Measurements from ENCODE around the gene PIK3C2A. TPM values are rescaled to one million over a fixed set of nuclear protein-coding genes. Genes with fewer than 3 reads are reported as not detected.
"Not testable (repeated sequence)": the region's sequence is repeated elsewhere in the genome, so short reads cannot be mapped to it uniquely, and the experiment has no call there.

PIK3C2A gene
- total and polyA plus RNA-seq, 2 donors from 2014 or later = 9.8 to 107 TPM

- Histone ChIP-seq H3K4me3 (ENCODE audit: low read length in 3 of 3) (no peak overlapping the region), H3K9ac (ENCODE audit: low read length in 3 of 3) (no peak overlapping the region), H3K27ac (ENCODE audit: low read depth in 2 of 2, low read length in 2 of 2) (no peak overlapping the region), H3K9me3 (ENCODE audit: control insufficient read depth in 2 of 3, insufficient read depth in 1 of 3, low read length in 3 of 3) (no peaks in the 10 kb centered on the region), H3K27me3 (ENCODE audit: control insufficient read depth, insufficient read depth, low read length) (no peaks in the 10 kb centered on the region), H3K4me1 (ENCODE audit: control insufficient read depth in 2 of 3, insufficient read depth in 2 of 3, low read depth in 1 of 3, low read length in 3 of 3) (no peaks in the 10 kb centered on the region), H3K36me3 (ENCODE audit: control insufficient read depth in 2 of 3, insufficient read depth in 3 of 3, low read length in 3 of 3) (no peaks in the 10 kb centered on the region)
- FAIRE-seq (no peak), DNase-seq (no peak)
- intact Hi-C loops (cut with DNase I) = no loop called here
- TF ChIP-seq, protein P1, sequence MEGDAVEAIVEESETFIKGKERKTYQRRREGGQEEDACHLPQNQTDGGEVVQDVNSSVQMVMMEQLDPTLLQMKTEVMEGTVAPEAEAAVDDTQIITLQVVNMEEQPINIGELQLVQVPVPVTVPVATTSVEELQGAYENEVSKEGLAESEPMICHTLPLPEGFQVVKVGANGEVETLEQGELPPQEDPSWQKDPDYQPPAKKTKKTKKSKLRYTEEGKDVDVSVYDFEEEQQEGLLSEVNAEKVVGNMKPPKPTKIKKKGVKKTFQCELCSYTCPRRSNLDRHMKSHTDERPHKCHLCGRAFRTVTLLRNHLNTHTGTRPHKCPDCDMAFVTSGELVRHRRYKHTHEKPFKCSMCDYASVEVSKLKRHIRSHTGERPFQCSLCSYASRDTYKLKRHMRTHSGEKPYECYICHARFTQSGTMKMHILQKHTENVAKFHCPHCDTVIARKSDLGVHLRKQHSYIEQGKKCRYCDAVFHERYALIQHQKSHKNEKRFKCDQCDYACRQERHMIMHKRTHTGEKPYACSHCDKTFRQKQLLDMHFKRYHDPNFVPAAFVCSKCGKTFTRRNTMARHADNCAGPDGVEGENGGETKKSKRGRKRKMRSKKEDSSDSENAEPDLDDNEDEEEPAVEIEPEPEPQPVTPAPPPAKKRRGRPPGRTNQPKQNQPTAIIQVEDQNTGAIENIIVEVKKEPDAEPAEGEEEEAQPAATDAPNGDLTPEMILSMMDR (IDR thresholded peaks at IDR 0.05; ENCODE audit: borderline replicate concordance, extremely low read depth, insufficient read depth) = no peak
Measured at GRCh38 chr11:17244046-17244445, 36.3 kb upstream of the PIK3C2A start.

- intact Hi-C loops (cut with DNase I); H3K27me3 ChIP-seq (ENCODE audit: control insufficient read depth, insufficient read depth, low read length); H3K9ac ChIP-seq (ENCODE audit: low read length in 3 of 3); H3K4me3 ChIP-seq (ENCODE audit: low read length in 3 of 3); H3K9me3 ChIP-seq (ENCODE audit: control insufficient read depth in 2 of 3, insufficient read depth in 1 of 3, low read length in 3 of 3); DNase-seq; H3K27ac ChIP-seq (ENCODE audit: low read depth in 2 of 2, low read length in 2 of 2); H3K4me1 ChIP-seq (ENCODE audit: control insufficient read depth in 2 of 3, insufficient read depth in 2 of 3, low read depth in 1 of 3, low read length in 3 of 3); H3K36me3 ChIP-seq (ENCODE audit: control insufficient read depth in 2 of 3, insufficient read depth in 3 of 3, low read length in 3 of 3); FAIRE-seq: not testable (repeated sequence)
Measured at GRCh38 chr11:17242954-17243353, 35.2 kb upstream of the PIK3C2A start.

- no peak for DNase-seq
- H3K27me3 ChIP-seq (ENCODE audit: control insufficient read depth, insufficient read depth, low read length) = no peaks in the 10 kb centered on the region
- intact Hi-C loops (cut with DNase I) = no loop called here
- no peaks in the 10 kb centered on the region for H3K36me3 ChIP-seq (ENCODE audit: control insufficient read depth in 2 of 3, insufficient read depth in 3 of 3, low read length in 3 of 3)
- no peak overlapping the region for H3K27ac ChIP-seq (ENCODE audit: low read depth in 2 of 2, low read length in 2 of 2)
- no peak overlapping the region for H3K9ac ChIP-seq (ENCODE audit: low read length in 3 of 3)
- no peaks in the 10 kb centered on the region for H3K9me3 ChIP-seq (ENCODE audit: control insufficient read depth in 2 of 3, insufficient read depth in 1 of 3, low read length in 3 of 3)
- H3K4me1 ChIP-seq (ENCODE audit: control insufficient read depth in 2 of 3, insufficient read depth in 2 of 3, low read depth in 1 of 3, low read length in 3 of 3) = peaks cover 0 to 3% (median 0%) of the 10 kb centered on the region in 3 donors
- no peak for FAIRE-seq
- H3K4me3 ChIP-seq (ENCODE audit: low read length in 3 of 3) = no peak overlapping the region
- TF ChIP-seq, protein P1 (IDR thresholded peaks at IDR 0.05; ENCODE audit: borderline replicate concordance, extremely low read depth, insufficient read depth) = no peak
Measured at GRCh38 chr11:17240780-17241179, 33.0 kb upstream of the PIK3C2A start.

- H3K36me3 ChIP-seq (ENCODE audit: control insufficient read depth in 2 of 3, insufficient read depth in 3 of 3, low read length in 3 of 3); intact Hi-C loops (cut with DNase I); H3K27me3 ChIP-seq (ENCODE audit: control insufficient read depth, insufficient read depth, low read length); DNase-seq; FAIRE-seq; H3K27ac ChIP-seq (ENCODE audit: low read depth in 2 of 2, low read length in 2 of 2); H3K4me3 ChIP-seq (ENCODE audit: low read length in 3 of 3); H3K9me3 ChIP-seq (ENCODE audit: control insufficient read depth in 2 of 3, insufficient read depth in 1 of 3, low read length in 3 of 3); H3K4me1 ChIP-seq (ENCODE audit: control insufficient read depth in 2 of 3, insufficient read depth in 2 of 3, low read depth in 1 of 3, low read length in 3 of 3); H3K9ac ChIP-seq (ENCODE audit: low read length in 3 of 3): not testable (repeated sequence)
Measured at GRCh38 chr11:17239927-17240326, 32.1 kb upstream of the PIK3C2A start.

DNA sequence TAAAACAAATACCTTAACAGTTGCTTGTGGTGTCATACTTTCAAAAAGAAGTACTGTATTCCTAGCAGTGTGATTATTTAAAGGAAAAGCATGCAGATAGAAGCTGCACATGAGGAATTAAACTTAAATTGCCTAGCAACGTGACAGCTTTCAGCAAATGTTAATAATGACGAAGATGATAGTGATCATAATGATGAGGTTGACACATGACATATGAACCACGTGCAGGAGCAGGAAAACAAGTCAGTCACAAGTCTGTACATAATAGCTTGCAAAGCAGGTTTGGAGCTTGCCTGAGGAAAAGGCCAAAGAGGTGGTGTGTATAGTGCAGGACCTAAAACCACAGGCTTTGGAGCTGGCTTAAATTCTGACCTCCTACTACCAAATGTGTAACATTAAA is 30.6 kb upstream of the PIK3C2A start:
- TF ChIP-seq, protein P1 (IDR thresholded peaks at IDR 0.05; ENCODE audit: borderline replicate concordance, extremely low read depth, insufficient read depth) = no peak
- DNase-seq = peak in 1 of 5 donors; percentile 21
- Histone ChIP-seq H3K4me3 (ENCODE audit: low read length in 3 of 3) (no peak overlapping the region), H3K36me3 (ENCODE audit: control insufficient read depth in 2 of 3, insufficient read depth in 3 of 3, low read length in 3 of 3) (no peaks in the 10 kb centered on the region), H3K4me1 (ENCODE audit: control insufficient read depth in 2 of 3, insufficient read depth in 2 of 3, low read depth in 1 of 3, low read length in 3 of 3) (peaks cover 0 to 3% (median 0%) of the 10 kb centered on the region in 3 donors), H3K9me3 (ENCODE audit: control insufficient read depth in 2 of 3, insufficient read depth in 1 of 3, low read length in 3 of 3) (no peaks in the 10 kb centered on the region), H3K9ac (ENCODE audit: low read length in 3 of 3) (no peak overlapping the region), H3K27me3 (ENCODE audit: control insufficient read depth, insufficient read depth, low read length) (no peaks in the 10 kb centered on the region), H3K27ac (ENCODE audit: low read depth in 2 of 2, low read length in 2 of 2) (peak overlapping the region; percentile 5 to 56)
- intact Hi-C loops (cut with DNase I) = no loop called here
- FAIRE-seq = no peak

Data from kidney (tissue), 14 donors.